Measurements from ENCODE around the gene CFAP74. TPM values are rescaled to one million over a fixed set of nuclear protein-coding genes. Genes with fewer than 3 reads are reported as not detected.

CFAP74 gene
- total RNA-seq, 2 donors from 2014 or later = under 0.01 TPM; not detected in 1

- Histone ChIP-seq H3K36me3 (replicated peaks in 1 of 2; ENCODE audit: insufficient read depth in 1 of 2, low read depth in 2 of 2) (no peaks in the 10 kb centered on the region), H3K9me3 (no peaks in the 10 kb centered on the region), H3K4me1 (peaks cover 39% of the 10 kb centered on the region), H3K27ac (peak overlapping the region in 1 of 4 donors; percentile 18), H3K27me3 (no peaks in the 10 kb centered on the region), H3K4me3 (no peak overlapping the region)
- WGBS, 2 donors = 8 to 20% methylated on average over 12 to 15 of the region's 15 CpGs
- intact Hi-C loops (cut with DNase I) = no loop called here
- ATAC-seq (peak; percentile 66), DNase-seq (peak; percentile 82 to 87 (median 86))
- TF ChIP-seq POLR2A (IDR thresholded peaks at IDR 0.05) (no peak), CTCF (IDR thresholded peaks at IDR 0.05) (peak; percentile 77 to 95 (median 90))
Measured at GRCh38 chr1:1906185-1907097, 97.1 kb downstream of the CFAP74 start.

- 93% methylated on average over 12 of the region's 12 CpGs for WGBS, 2 donors
- Histone ChIP-seq H3K27ac (no peak overlapping the region), H3K9me3 (no peaks in the 10 kb centered on the region), H3K4me3 (no peak overlapping the region), H3K27me3 (no peaks in the 10 kb centered on the region), H3K4me1 (peaks cover 23% of the 10 kb centered on the region), H3K36me3 (replicated peaks in 1 of 2; ENCODE audit: insufficient read depth in 1 of 2, low read depth in 2 of 2) (no peaks in the 10 kb centered on the region)
- DNase-seq (no peak), ATAC-seq (no peak)
- intact Hi-C loops (cut with DNase I) = no loop called here
- TF ChIP-seq POLR2A (IDR thresholded peaks at IDR 0.05) (no peak), CTCF (IDR thresholded peaks at IDR 0.05) (no peak)
Measured at GRCh38 chr1:1903224-1903623, 100.4 kb downstream of the CFAP74 start.

DNA sequence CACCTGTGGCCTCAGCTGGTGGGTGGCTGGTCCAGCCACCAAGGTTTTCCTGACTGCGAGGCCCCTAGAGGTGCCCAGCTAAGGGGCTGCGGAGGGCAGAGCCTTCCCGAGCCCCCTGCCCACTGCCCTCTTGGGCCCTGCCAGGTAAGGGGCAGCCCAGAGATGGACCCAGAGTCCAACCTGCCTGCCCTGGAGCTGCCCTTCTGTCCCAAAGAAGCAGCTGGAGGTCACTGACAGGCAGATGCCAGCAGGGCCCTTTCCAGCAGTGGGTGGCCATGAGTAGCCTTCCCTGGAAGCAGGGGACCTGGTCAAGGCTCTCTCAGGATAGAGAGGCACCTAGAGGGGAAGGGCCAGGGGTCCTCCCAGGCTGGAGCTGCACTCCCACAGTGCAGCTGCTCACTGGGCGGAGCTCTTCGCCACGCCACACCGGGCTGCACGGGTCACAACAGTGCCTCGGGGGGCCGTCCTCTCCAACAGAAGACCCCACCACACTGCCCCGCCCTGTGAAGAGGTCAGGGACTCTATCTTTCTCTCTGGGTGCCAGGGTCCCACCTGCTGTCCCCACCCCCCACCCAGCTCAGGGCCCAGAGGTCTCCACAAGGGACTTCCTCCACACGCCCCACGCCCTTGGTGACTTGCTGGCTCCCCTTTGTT lies 101.8 kb downstream of the CFAP74 start:
- no peaks in the 10 kb centered on the region for H3K9me3 ChIP-seq
- H3K4me3 ChIP-seq = no peak overlapping the region
- no peaks in the 10 kb centered on the region for H3K36me3 ChIP-seq (replicated peaks in 1 of 2; ENCODE audit: insufficient read depth in 1 of 2, low read depth in 2 of 2)
- no peaks in the 10 kb centered on the region for H3K27me3 ChIP-seq
- ATAC-seq (no peak), DNase-seq (no peak)
- no peak for TF ChIP-seq CTCF (IDR thresholded peaks at IDR 0.05)
- TF ChIP-seq POLR2A (IDR thresholded peaks at IDR 0.05) = no peak
- WGBS, 2 donors = 52 to 72% methylated on average over 5 to 13 of the region's 13 CpGs
- H3K4me1 ChIP-seq = peaks cover 17% of the 10 kb centered on the region
- H3K27ac ChIP-seq = no peak overlapping the region
- intact Hi-C loops (cut with DNase I) = no loop called here

DNA sequence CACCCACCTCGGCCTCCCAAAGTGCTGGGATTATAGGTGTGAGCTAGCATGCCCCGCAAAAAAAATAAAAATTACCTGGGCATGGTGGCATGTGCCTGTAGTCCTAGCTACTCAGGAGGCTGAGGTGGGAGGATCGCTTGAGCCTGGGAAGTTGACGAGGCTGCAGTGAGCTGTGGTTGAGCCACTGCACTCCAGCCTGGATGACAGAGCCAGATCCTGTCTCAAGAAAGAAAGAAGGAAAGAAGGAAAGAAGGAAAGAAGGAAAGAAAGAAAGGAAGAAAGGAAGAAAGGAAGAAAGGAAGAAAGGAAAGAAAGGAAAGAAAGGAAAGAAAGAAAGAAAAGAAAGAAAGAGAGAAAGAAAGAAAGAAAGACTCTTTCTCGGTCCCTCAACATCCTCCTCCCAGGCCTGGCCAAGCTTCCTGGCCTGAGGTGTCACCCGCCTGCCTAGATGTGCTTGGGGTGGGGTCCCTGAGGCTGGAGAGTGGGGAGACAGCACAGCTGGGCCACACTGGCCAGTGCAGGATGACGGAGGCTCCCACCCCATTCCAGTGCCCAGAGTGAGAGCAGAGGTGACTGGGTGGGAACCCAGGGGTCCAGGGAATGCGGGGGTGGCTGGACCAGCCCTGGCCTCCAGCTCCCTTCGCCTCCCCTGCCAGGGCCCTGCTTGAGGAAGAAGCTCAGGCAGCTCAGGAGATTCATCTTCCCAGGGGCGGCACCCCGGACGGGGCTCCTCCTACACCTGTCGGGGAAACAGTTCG lies 102.5 kb downstream of the CFAP74 start:
- ATAC-seq (no peak), DNase-seq (no peak)
- 56 to 78% methylated on average over 7 to 13 of the region's 14 CpGs for WGBS, 2 donors
- peaks cover 12% of the 10 kb centered on the region for H3K4me1 ChIP-seq
- H3K4me3 ChIP-seq = no peak overlapping the region
- no peak for TF ChIP-seq CTCF (IDR thresholded peaks at IDR 0.05)
- H3K27me3 ChIP-seq = no peaks in the 10 kb centered on the region
- H3K36me3 ChIP-seq (replicated peaks in 1 of 2; ENCODE audit: insufficient read depth in 1 of 2, low read depth in 2 of 2) = no peaks in the 10 kb centered on the region
- H3K9me3 ChIP-seq = no peaks in the 10 kb centered on the region
- H3K27ac ChIP-seq = no peak overlapping the region
- intact Hi-C loops (cut with DNase I) = no loop called here
